Heart left ventricle (tissue), 13 donors: ENCODE measurements around the gene C18orf32.
"Not testable (repeated sequence)": the region's sequence is repeated elsewhere in the genome, so short reads cannot be mapped to it uniquely, and the experiment has no call there.

Source experiments
- CTCF ChIP-seq, 12 donors: fragments of 200-600 bp; sonication (generic) in 4 of 12; IDR thresholded peaks; one replicate each; pipeline versions ENCODE4 v1.5.0 to v1.8.0; 2018 to 2022; ENCODE audit warnings: antibody characterized with exemption in 12 of 12, mild to moderate bottlenecking in 5 of 12
- POLR2A ChIP-seq, 2 donors: fragments of 450-650 bp; IDR thresholded peaks; one replicate each; pipeline ENCODE4 v1.6.1; 2017; ENCODE audit warnings: antibody characterized with exemption in 2 of 2, mild to moderate bottlenecking in 2 of 2, moderate library complexity in 2 of 2
- donor health status: ischemic (EF 13 %, LVEDD 7.1; RV severe dilation, severe dysfunction).
- donor health status: DM: no; HTN: yes; CAD: no.
- donor health status: DM: no; HTN: no; CAD: no.
- donor health status: ischemic (EF 25% LVEDD 6.9; RV normal size, moderate dysfunction).
- donor health status: ischemic (EF 25% LVEDD 5.7; RV mildly dilated, moderate dysfunction).
- donor health status: ischemic (EF 35%, LVEDD 5.7; RV mildly dilated, moderate dysfunction).
- donor health status: nonischemic (EF 11% LVEDD 7.7; RV severe dilation, severe dysfunction).
- donor health status: DM: yes; HTN: yes; CAD: no.
- donor health status: PGD.
- donor health status: ischemic (EF 29% LVEDD 5.4; RV normal size, mild dysfunction).
- donor health status: nonischemic (EF 23%, LVEDD 6.1; RV moderate dilation, normal function).

DNA sequence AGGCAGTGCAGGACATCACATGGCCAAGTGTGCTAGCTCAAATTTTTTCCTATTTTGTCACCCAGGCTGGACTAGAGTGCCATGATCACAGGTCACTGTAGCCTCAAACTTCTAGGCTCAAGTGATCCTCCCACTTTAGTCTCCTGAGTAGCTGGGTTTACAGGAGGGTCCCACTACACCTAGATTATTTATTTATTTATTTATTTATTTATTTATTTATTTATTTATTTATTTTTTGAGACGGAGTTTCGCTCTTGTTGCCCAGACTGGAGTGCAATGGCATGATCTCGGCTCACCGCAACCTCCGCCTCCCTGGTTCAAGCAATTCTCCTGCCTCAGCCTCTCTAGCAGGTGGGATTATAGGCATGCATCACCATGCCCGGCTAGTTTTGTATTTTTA lies 12.1 kb downstream of the C18orf32 start:
- TF ChIP-seq CTCF, POLR2A (IDR thresholded peaks at IDR 0.05): not testable (repeated sequence)
